GM12892 (cell line): Measurements from ENCODE around the gene SLC17A3.

Source experiments
- DNase-seq: peaks from one replicate; pipeline ENCODE4 v3.0.0; 2011; ENCODE audit not compliant: insufficient read length
- FAIRE-seq: peaks from 2 replicates; lab custom pipeline; 2011; peaks lifted over from hg19 to GRCh38; lab: Jason Lieb, UNC
- POLR2A ChIP-seq: IDR thresholded peaks from 2 replicates; pipeline ENCODE4 v1.6.1; 2011; ENCODE audit warnings: low read depth, low read length, control low read depth
- POLR2AphosphoS5 ChIP-seq: IDR thresholded peaks from 2 replicates; pipeline ENCODE4 v1.6.1; 2011; ENCODE audit warnings: low read depth, low read length, control low read depth
- TAF1 ChIP-seq: IDR thresholded peaks from 2 replicates; pipeline ENCODE4 v1.6.1; 2011; ENCODE audit warnings: low read depth, mild to moderate bottlenecking, control low read depth, low read length, borderline replicate concordance

Gene SLC17A3

DNA sequence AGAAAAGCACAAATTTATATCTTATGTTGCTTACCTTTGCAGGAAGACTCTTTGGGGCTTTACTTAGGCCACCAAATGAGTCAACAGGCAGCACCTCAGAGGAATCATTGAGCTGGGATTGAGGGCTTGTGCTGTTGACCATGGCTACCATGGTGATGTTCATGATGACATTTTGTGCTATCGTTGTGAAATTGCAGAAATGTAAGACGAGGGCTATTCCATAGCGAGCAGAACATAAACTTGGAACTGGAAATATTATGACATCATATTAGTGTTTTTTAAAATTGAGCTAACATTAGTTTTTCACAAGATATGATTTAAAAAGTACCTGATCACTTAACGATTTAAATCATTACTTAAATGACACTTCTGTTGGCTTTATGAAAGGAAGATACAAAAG, 11.8 kb downstream of the SLC17A3 start:
- TF ChIP-seq POLR2A (no peak), TAF1 (no peak), POLR2AphosphoS5 (no peak)
- no peak for FAIRE-seq
- DNase-seq: no peak

GRCh38 chr6:25852756-25853155, 21.3 kb downstream of the SLC17A3 start:
- TF ChIP-seq POLR2AphosphoS5: no peak
- no peak for TF ChIP-seq TAF1
- TF ChIP-seq POLR2A: no peak
- DNase-seq (no peak), FAIRE-seq (no peak)

DNA sequence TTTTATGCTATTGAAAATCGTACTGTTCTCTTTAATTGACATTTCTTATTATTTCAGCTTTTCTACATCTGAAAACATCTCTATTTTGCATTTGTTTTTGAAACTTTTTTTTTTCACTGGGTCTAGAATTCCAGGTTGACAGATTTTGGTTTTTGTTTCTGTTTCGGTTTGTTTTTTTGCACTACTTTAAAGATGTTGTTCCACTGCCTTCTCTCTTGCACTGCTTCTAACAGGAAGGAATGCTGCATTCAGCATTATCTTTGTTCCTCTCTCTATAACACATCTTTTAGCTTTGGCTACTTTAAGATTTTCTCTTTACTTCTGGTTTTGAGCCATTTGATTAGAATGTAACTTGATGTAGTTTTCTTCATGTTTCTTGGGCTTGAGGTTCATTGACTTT, 22.1 kb downstream of the SLC17A3 start:
- TF ChIP-seq TAF1 (no peak), POLR2AphosphoS5 (no peak), POLR2A (no peak)
- FAIRE-seq: no peak
- no peak for DNase-seq

GRCh38 chr6:25844518-25844917, 29.5 kb downstream of the SLC17A3 start:
- no peak for FAIRE-seq
- DNase-seq: no peak
- TF ChIP-seq POLR2AphosphoS5: no peak
- TF ChIP-seq TAF1: no peak
- TF ChIP-seq POLR2A: no peak

DNA sequence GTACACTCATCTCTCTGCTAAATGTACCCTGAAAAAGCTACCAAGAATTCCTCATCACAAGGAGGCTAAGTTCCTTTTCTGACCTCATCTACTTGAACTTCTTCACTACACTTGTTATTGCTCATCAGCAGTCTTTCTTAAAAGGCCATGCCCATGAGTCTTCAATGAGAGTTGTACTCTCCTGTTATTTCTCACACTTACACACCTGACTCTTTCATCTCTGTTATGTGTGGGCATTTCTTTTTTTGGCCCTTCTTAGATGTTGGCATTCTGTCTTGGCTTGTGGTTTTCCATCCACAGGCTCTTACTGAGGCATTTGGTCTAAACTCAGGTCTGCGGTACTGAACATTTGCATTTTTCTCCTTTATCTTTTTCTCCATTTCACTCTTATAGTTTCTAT, 31.5 kb downstream of the SLC17A3 start:
- no peak for TF ChIP-seq TAF1
- no peak for FAIRE-seq

DNA sequence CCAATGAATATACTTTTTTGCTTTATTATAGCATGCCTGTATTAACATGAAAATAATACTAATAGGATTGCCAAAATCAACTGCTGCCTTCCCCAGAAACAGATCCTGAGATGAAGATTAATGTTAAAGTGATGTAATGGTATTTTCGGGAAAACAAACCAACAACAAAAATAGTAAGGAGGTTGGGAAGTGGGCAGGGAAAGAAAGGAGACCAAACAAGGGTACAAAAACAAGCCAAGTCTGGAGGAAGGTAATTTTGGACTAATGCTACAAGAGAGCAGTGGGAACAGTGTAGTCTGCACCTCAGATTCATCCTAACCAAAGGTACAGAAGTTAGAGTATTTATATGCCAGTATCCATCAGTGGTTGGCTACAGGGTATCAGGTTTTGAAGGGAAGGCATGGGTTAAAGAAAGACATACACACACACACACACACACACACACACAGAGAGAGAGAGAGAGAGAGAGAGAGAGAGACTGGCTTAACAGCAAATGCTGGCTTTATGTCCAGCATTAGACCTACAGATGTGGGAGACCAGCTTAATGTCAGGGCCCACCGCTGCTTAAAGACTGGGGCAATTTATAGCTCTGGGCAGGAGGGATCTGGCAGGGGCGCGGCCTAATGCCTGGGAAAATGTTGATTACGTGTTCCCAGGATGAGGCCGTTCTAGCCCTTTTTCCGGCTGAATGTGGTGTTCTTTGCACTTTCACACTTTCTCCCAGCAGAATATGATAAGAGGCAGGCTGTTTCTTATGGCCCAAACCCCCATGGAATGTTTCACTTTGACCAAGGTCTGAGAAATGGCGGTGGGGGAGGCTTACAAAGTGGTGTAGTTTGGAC, 38.4 kb downstream of the SLC17A3 start:
- TF ChIP-seq TAF1: no peak
- TF ChIP-seq POLR2A: no peak
- TF ChIP-seq POLR2AphosphoS5: no peak
- DNase-seq (no peak), FAIRE-seq (no peak)

More for the DNA sequence above, 31.5 kb downstream of the SLC17A3 start:
- DNase-seq: no peak

DNA sequence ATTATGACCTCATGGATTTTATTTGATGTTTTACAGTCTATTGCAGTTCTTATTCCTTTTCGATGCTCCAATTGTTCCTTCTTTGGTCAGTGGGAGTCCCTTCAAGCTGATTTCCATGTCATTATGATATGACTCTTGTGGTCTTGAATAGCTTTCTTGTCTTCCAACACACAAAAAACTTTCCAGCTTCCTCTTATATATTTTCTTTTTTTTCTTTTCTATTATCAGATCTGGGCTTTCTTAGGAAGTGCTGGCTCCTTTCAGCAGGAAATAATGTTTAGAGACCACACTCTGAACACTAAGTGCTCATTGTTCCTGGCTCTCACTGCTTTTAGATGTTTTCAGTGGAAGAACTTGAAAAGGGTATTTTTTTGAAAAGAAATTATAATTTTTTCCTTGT, 39.1 kb downstream of the SLC17A3 start:
- DNase-seq: no peak
- no peak for FAIRE-seq
- no peak for TF ChIP-seq TAF1

GRCh38 chr6:25833136-25833535, 40.9 kb downstream of the SLC17A3 start:
- no peak for TF ChIP-seq POLR2A
- no peak for TF ChIP-seq TAF1
- TF ChIP-seq POLR2AphosphoS5: no peak
- FAIRE-seq: no peak
- no peak for DNase-seq

DNA sequence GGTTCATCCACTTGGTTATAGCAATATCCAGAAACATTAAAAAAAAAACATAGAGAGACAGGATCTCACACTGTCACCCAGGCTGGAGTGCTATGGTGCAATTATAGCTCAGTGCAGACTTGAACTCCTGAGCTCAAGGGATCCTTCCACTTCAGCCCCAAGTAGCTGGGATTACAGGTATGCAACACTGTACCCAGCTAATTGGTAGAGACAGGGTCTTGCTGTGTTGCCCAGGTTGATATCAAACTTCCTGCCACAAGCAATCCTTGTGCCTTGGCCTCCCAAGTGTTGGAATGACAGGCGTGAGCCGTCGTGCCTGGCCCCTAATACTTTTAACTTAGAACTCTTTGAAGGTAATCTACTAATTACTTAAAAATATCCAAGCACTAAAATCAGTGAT, 41.4 kb downstream of the SLC17A3 start:
- no peak for FAIRE-seq
- no peak for TF ChIP-seq POLR2AphosphoS5
- TF ChIP-seq TAF1: no peak
- TF ChIP-seq POLR2A: no peak
- DNase-seq: no peak

GRCh38 chr6:25832307-25832662, 41.8 kb downstream of the SLC17A3 start:
- TF ChIP-seq POLR2A: no peak
- TF ChIP-seq TAF1: no peak
- TF ChIP-seq POLR2AphosphoS5: no peak
- FAIRE-seq (no peak), DNase-seq (no peak)

DNA sequence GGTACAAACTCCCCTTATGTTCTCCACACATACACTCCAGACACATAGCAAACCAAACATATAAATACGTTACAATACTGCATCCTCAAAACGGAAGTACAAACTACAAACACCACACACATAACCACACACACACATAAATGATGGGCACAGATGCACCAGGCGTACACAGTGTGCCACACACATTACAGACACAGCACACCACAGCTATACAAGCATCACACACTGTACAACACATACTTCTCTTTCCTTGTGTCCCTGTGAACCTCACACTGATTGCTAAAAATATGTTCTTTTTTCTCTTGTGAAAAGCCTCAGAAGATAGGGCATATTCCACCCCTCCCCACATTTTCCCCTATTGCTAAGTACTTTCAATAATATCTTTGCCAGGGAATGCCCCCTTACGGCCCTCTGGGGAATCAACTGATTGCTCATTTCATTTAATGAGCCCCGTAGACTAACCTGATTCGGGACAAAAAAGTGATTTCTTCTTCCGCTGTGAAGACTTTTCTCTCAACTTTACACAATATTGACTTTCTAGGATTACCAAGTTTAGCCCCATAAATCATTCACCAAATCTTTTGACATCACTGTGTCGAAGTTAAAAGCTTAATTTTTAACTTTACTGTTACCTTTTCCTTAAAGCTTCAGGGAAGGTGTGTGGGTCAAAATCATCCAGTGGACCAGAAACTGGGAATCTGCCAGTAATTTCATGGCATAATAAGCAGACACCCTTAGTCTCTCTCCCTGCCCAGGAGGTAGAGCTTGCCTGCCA, 42.3 kb downstream of the SLC17A3 start, which contains the start of gene SLC17A1:
SLC17A1 (minus strand) TSS at position 521 of the 775 bp plus-strand sequence. CDS start 1,495 bp downstream, outside the sequence.
- FAIRE-seq (peak; percentile 82), DNase-seq (no peak)
- TF ChIP-seq POLR2AphosphoS5 (no peak), POLR2A (no peak), TAF1 (no peak)

GRCh38 chr6:25830458-25830857, 43.6 kb downstream of the SLC17A3 start:
- FAIRE-seq (peak; percentile 66), DNase-seq (no peak)
- TF ChIP-seq POLR2AphosphoS5 (no peak), TAF1 (no peak), POLR2A (no peak)

DNA sequence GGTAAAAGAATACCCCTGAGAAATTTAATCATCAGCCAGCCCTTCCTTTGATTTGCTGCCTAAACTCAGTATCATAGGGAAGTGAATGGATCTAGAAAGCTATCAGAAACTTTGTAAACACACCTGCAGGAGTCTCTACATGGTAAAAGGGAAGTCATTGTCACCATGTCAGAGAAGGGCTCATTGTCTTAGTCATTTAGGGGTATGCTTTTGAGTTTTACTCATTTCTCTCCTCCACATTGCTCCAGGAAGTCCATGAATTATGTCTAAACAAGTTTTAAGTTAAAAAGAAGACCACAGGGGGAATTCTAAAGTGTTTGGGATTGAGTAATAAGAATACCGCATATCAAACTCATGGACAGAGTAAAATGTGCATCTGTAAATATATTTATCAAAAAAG, 44.7 kb downstream of the SLC17A3 start:
- TF ChIP-seq POLR2AphosphoS5 (no peak), POLR2A (no peak), TAF1 (no peak)
- DNase-seq: no peak
- FAIRE-seq: no peak
